ENCODE results near the gene GABBR2.

GRCh38 chr9:98605116-98605515 is 103.6 kb downstream of the GABBR2 start:
- TF ChIP-seq CTCF (IDR thresholded peaks at IDR 0.05; ENCODE audit: low read depth, low read length): no peak
- no peak for TF ChIP-seq EZH2phosphoT487 (IDR thresholded peaks at IDR 0.05; ENCODE audit: low read depth)

Measured in OCI-LY3 (cell line).